Inferior parietal cortex (tissue), 1 donor: ENCODE results near the gene LCE1C.

Experiments
- DNase-seq: peaks from one replicate; pipeline ENCODE4 v3.0.0-alpha.2; 2016; ENCODE audit errors: extremely low spot score

The LCE1C gene, protein sequence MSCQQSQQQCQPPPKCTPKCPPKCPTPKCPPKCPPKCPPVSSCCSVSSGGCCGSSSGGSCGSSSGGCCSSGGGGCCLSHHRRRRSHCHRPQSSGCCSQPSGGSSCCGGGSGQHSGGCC

DNA sequence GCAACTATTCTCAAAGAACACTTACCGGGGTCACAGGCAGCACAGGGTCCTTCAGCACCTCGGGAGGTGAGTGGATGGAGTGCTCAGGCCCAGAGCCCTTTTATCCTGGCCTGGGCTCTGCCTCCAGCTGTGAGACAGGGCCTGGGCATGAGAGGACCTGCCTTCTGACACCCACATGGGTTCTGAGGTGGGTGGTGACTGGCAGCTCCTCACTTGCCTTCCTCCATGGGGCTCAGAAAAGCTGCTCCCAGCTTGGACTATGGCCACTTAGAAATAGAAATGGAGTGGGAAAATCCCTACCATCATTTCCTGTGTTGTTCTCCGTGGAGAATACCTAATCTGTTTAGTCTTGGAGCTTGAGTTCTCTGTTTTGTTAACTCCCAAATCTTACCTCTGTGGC lies at the start of gene LCE1C:
Gene LCE1C, minus strand, starts transcription at position 76 of the 400 bp plus-strand sequence. CDS start 1,173 bp downstream, outside the sequence.
- no peak for DNase-seq

DNA sequence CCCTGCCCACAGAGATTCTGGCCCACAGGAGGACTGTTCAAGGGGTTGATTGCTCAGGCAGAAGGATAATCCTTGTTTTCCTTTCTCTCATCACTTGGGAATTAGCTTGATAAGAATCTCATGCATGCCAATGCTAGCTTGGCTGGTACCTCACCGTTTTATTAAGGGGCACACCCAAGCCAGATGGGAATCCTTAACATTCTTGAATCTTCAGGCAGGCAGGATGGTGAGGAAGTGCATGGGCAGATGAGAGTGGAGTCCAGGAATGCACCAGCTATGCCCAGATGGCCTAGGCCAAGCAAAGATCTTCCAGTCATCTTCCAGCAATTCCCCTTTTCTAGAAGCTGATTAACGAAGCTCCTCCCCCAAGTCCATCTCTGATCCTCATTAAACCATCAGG lies 49.2 kb upstream of the LCE1C start:
- DNase-seq, result no peak

DNA sequence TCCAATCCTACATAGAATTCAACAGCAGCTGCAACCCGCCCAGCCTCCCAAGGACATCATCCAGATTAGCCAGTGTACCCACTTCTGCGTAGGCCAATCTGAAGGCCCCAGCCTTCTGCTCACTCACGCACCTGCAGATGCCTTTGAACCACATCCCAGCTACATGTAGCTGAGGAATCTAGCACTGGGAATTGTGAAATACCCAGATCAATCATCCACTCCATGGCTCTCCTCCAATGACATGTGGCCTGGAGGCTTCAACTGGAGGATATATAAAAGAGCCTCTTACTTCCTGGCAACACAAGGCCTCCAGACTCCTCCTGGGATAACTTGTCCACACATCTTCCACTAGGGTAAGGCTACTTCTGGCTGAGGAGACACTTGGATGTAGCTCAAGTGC lies 36.1 kb upstream of the LCE1C start, which contains the start of gene LCE6A:
Gene LCE6A, plus strand, starts transcription at position 301 of the 400 bp plus-strand sequence. CDS start 665 bp downstream, outside the sequence.
- DNase-seq, result no peak

DNA sequence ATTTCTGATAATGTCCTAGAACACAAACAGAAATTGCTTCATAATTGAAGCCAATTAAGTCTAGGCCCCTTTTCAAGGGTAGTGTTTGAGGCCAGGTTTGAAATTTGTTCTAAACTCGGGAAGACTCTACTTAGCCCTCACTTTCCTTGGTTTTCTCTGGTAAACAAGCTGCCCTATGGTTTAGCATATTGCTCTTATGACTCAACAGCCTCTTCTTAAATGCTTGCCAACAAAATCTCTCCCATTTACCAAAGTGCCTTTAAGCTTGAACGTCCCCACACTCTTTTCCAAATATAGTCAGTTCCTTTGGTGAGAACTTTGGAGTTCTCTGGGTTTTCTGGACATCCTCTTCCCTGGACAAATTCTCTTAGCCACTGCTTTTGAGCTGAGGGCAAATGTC lies 30.4 kb upstream of the LCE1C start:
- DNase-seq, result no peak

DNA sequence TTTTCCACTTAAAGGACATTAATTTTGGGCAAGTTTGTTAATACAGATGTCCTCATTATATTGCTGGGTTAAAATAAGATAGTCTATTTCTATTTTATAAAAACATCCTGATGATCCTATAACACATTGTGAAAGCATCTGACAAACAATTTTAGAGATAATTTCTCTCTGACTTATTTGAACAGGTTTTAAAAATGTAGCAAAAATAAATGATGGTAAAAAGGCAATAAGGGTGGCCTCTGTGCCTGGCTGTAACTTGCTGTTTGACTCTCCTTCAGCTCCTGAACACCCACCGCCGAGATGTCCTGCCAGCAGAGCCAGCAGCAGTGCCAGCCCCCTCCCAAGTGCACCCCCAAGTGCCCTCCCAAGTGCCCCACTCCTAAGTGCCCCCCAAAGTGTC lies 20.7 kb upstream of the LCE1C start, which contains the start of gene LCE1A:
Gene LCE1A, plus strand, starts transcription at position 301 of the 400 bp plus-strand sequence. Its CDS starts 0 bp downstream, at position 301.
- no peak for DNase-seq

DNA sequence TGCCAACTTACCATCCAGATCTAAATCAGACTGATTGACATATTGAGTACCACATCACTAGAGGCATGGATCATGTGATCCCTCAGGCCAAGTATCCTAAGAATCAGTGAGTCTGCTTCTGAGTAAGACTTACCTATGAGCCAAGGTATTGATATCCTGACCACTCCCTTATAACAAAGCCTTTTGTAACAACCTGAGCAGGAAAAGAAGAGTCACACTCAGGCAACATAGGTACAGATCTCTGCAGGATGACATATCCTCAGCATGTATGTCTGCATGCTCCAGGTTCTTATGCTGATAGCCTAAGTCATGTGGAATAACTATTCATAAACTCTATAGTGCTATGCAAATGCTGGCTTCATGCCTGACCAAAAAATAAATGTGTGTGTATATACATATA lies 18.5 kb upstream of the LCE1C start:
- no peak for DNase-seq

DNA sequence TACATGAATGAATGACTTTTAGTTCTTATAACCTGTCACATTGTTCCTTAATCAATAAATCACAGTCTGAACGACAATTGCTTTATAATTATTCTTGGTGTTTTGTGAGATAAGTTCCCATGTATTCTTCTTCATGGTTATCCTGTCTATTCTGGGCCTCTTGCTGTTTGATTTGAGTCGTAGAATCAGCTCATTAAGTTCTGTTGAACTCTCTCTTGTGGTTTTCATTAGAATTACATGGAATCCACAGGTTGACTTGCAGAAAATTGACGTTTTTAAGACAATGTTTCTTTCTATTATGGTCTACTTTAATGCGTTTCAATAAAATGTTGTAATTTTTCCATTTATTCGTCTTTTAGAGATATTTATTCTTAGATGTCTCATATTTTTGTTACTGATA lies 16.8 kb upstream of the LCE1C start:
- no peak for DNase-seq

DNA sequence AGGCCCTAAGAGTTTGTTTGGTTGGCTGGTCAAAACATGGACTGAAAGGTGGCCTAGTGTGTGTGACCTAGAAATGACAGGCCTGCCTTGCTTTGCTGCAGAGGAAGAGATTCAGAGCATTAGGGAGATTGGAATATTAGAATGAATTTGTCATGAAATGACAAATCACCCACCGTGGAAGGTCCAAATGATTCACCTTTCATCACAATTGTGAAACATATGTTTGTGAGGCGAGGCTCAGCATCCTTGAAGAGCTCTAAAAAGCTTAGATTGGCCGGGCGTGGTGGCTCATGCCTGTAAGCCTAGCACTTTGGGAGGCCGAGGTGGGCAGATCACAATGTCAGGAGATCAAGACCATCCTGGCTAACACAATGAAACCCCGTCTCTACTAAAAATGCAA lies 10.9 kb upstream of the LCE1C start:
- no peak for DNase-seq

DNA sequence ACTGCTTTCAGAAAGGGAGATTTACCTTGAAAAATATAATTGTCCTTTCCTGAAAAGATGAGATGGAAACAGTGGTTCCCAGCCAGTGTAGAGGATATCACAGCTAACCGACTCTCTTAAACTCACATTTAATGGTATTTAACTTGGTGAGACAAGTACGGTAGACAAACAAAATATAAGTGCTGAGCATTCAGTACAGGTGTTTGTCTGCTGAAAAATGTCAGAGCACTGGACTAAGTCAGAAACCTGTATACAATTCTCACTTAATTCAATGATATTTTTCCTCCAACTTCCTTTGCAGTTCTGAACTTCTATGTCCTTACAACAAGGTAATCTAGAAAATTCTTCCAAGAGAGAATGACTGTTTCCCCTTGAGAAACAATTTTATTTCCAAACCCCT lies 5.2 kb upstream of the LCE1C start, which contains the start of gene LCE1B:
Gene LCE1B, plus strand, starts transcription at position 301 of the 400 bp plus-strand sequence. CDS start 476 bp downstream, outside the sequence.
- DNase-seq, result peak; percentile 0

DNA sequence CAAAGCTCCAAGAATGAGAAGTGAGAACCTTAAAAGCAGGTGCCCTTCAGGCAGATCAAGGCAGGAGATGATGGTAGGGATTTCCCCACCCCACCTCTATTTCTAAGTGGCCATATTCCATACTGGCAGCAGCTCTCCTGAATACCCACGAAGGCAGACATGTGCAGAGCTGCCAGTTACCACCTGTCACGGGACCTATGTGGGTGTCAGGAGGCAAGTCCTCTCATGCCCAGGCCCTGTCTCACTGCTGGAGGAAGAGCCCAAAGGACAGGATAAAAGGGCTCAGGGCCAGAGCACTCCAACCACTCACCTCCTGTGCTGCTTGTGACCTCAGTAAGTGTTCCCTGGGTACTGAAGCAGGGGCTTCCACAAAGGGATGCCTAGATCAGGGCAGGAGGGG lies 4.6 kb upstream of the LCE1C start:
- no peak for DNase-seq

DNA sequence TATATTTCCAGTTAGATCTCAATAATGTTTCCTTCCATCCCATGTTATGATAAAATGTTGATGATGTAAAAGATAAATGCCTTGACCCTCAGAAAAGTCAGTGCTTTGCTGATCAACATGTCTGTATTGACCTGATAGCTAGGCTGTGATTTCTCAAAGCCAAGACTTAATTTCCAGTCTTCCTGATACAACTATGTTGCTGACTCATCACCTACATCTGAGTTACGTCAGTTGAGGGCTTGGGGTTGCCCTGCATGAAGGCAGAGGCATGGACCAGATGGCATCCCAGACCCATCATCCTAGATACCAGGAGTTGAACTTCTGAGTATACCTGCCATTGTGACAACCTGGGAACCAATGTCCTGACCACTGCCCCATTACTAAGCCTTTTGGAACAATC lies 5.1 kb downstream of the LCE1C start:
- no peak for DNase-seq

DNA sequence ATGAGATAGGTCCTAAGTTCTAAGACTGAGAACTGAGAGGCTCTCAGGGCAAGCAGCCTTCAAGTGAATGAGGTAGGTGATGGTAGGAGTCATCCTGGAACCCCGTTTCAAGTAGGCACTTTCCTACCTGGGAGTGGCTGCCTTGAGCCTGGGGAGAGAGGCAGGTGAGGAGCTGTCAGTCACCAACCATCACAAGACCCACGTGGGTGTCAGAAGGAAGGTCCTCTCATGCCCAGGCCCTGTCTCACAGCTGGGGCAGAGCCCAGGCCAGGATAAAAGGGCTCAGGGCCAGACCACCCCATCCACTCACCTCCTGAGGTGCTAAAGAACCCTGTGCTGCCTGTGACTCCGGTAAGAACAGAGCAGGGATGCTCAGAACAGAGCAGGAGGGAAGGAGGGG lies 10.0 kb downstream of the LCE1C start, which contains the start of gene LCE1D:
Gene LCE1D, plus strand, starts transcription at position 301 of the 400 bp plus-strand sequence. CDS start 1,074 bp downstream, outside the sequence.
- DNase-seq, result no peak

DNA sequence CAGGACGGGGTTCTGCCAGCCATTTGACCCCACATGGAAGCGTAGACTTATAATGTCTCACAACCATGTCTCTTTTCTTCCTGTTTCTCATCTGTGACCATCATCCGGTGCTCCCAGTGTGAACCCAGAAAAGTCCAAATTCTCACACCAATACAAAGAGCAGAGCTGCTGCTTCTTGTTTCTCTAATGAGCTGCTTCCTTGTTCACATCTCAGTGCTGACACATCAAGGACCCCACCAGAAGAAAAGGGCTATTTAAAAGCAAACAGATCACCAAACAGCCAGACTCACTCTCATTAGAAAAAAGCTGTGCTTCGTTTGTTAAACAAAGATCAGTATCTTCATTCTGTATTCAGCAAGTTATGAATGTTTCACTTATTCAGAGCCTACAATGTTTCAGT lies 10.8 kb downstream of the LCE1C start:
- no peak for DNase-seq

DNA sequence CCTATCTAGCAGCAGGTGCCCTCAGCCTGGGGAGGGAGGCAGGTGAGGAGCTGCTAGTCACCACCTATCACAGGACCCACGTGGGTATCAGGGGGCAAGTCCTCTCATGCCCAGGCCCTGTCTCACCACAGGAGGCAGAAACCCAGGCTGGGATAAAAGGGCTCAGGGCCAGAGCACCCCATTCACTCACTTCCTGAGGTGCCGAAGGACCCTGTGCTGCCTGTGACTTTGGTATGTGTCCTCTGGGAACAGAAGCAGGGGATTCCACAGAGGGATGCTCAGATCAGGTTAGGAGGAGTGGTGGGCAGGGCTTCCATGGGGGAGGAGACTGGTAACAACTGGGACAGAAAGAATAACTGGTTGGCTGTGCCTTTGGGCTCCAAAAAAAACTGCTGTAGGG lies 20.4 kb downstream of the LCE1C start, which contains the start of gene LCE1E:
Gene LCE1E, plus strand, starts transcription at position 181 of the 400 bp plus-strand sequence. CDS start 1,043 bp downstream, outside the sequence.
- DNase-seq, result no peak

DNA sequence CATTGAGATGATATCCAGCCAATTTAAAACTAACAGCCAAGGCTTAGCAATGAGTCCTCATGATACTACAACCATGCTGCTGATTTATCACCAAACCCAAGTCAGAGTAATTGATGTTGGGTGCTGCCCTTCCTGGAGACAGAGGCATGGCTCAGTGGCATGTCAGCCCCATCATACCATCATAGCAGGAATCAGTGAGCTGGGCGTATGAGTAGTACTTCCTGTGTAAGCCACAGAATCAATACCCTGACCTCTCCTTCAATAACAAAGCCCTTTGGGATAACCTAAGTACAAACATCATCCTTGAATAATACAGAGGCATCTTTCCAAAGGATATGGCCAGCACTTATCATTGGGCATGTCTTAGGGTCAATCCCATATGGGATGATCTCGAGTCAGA lies 23.4 kb downstream of the LCE1C start:
- no peak for DNase-seq

DNA sequence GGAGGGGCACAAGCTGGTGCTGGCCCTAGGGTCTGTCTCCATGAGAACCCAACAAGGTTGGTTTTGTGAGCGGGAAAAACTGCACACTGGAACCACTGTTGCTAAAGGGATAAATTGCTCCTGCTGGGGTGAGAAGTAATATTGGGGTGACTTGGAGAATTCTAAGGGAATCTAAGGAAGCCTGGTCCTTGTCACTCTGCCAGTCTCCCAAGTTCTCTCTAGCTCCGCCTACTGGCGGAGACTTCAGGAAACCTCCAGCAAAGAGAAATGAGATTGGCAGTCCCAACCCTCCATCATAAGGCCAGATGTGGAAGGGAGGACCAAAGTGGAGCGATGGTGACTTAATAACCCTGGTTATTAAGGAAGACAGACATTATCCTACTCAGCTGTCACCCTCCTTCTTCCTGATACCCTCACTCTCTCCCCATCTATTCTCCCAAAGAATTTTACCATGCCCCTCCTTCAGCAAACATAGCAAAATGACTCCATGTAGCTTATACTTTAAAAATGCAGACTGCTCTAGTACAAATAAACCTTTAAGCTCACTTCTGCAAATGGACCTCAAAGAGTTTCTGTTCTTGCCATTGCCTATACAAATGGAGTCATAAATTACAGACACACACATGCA lies 28.8 kb downstream of the LCE1C start:
- no peak for DNase-seq

DNA sequence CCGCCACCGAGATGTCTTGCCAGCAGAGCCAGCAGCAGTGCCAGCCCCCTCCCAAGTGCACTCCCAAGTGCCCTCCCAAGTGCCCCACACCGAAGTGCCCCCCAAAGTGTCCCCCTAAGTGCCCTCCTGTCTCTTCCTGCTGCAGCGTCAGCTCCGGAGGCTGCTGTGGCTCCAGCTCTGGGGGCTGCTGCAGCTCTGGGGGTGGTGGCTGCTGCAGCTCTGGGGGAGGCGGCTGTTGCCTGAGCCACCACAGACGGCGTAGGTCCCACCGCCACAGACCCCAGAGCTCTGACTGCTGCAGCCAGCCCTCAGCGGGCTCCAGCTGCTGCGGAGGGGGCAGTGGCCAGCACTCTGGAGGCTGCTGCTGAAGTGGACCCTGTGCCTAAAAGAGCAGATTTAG lies 30.1 kb downstream of the LCE1C start:
- no peak for DNase-seq

DNA sequence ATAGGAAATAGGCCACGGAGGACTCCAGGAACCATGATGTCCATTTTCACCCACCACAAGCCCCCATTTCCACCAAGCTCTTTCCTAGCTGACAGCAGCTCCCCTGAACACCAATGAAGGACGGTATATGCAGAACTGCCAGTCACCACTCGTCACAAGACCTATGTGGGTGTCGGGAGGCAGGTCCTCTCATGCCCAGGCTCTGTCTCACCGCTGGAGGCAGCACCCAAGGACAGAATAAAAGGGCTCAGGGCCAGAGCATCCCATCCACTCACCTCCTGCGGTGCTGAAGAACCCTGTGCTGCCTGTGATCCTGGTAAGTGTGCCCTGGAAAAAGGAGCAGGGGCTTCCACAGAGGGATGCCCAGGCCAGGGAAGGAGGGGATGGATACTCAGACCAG lies 31.6 kb downstream of the LCE1C start, which contains the start of gene LCE1F:
Gene LCE1F, plus strand, starts transcription at position 266 of the 400 bp plus-strand sequence. CDS start 1,232 bp downstream, outside the sequence.
- no peak for DNase-seq

DNA sequence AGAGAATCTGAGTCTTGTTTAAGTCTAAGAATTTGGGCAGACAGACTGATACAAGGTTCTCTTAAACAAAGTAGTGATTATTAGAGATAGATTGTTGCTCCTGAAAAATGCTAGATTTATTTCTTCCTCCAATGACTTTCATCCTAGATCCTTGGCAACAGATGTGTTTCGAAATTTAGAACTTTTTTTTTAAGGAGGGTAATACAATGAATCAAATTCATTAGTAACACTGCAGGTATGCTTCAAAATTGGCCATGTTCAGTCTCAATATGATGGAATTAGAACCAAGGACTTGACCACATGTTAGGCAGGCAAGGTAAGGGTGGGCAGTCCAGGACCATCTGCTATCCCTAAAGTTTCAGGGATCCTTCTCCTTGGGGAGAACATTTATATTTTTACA lies 36.0 kb downstream of the LCE1C start:
- no peak for DNase-seq

DNA sequence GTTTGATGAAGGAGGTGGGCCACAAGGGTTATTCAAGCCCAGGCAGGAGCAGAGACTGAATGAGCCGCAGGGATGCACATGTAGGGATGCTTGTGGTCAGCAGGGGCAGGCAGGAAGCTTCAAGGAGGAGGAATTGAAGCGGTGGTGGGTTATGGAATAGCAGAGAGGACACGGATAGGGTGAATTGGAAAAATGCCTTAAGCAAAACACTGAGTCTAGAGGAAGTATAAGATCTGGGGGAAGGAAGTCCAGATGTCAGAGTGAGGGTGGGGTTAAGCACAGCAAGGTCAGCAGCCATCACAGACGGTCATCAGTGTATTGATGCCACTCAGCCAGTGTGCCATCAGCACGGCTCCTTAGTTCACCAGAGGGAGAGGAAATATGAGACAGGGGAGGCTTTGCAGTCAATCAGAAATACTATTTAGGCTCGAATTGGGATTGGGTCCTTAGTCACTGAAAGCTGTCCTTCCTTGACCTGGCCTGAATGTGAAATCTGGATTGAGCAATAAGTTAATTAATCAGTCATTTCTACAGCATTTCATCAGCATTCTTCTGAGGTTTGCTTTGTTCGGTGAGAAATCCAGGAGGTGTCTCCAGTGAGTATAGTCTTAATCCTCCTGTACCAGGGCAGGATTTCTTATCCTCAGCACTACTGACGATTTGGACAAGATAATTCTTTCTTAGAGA lies 37.5 kb downstream of the LCE1C start:
- DNase-seq, result no peak

DNA sequence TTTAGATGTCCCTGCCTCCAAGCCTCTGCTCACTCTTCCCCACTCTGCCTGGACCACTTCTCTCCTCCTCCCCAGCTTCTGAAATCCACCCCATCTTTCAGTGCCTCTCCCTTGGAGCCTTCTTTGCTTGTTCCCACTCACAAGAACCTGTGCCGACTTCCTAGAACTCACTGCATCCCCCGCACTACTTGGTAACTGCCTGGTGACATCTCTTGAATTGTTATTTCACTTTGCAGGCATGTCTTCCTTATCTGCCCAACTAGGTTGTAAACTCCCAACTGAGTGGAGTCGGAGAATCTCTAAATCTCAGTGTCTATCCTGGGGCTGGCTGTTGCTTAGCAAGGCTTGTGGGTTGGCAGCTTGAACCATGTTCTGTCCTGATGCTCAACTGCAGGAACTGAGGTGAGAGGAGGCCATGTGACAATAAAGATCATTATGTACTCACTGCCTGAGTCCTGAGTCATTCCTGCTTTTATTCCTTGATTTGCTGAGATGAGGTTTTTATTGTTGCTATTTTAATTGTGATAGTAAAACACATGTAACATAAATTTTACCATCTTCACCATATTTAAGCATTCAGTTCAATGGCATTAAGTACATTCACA lies 44.7 kb downstream of the LCE1C start:
- DNase-seq, result peak; percentile 22

DNA sequence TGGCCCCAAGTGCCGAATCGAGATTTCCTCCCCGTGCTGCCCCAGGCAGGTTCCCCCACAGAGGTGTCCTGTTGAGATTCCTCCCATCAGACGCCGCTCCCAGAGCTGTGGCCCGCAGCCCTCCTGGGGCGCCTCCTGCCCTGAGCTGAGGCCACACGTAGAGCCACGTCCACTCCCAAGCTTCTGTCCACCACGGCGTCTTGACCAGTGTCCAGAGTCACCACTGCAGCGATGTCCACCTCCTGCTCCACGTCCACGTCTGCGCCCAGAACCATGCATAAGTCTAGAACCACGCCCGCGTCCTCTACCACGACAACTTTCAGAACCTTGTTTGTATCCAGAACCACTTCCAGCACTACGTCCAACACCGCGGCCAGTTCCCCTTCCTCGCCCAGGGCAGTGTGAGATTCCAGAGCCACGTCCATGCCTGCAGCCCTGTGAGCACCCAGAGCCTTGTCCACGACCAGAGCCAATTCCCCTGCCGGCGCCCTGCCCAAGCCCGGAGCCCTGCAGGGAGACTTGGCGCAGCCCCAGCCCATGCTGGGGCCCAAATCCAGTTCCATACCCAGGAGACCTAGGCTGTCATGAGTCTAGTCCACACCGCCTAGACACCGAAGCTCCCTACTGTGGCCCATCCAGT lies 45.8 kb downstream of the LCE1C start:
- no peak for DNase-seq
